Mononuclear cell (primary cell): Measurements from ENCODE around the gene ZNF326. TPM values are rescaled to one million over a fixed set of nuclear protein-coding genes. Genes with fewer than 3 reads are reported as not detected.
"Not testable (repeated sequence)": the region's sequence is repeated elsewhere in the genome, so short reads cannot be mapped to it uniquely, and the experiment has no call there.

Experiments
- H3K27me3 ChIP-seq: 2 replicates; pipeline ENCODE4 v1.6.0; 2011; ENCODE audit warnings: low read length, control low read depth; ENCODE audit not compliant: insufficient read depth
- H3K4me1 ChIP-seq: 2 replicates; pipeline ENCODE4 v1.5.1; 2011; ENCODE audit warnings: mild to moderate bottlenecking, low read length, control low read depth; ENCODE audit not compliant: insufficient read depth
- H3K4me3 ChIP-seq: 2 replicates; pipeline ENCODE4 v1.5.1; 2011; ENCODE audit warnings: mild to moderate bottlenecking, low read length, moderate library complexity
- H3K9me3 ChIP-seq: 2 replicates; pipeline ENCODE4 v1.5.1; 2011; ENCODE audit warnings: low read depth, mild to moderate bottlenecking, control low read depth, low read length
- total RNA-seq: library from RNA; depleted of rRNA; stranded (reverse); fragments of >200 nt; gene quantifications from one replicate; pipeline ENCODE4 v1.2.3, GENCODE V29; 2012

ZNF326 gene
- total RNA-seq, 1 donor: 54.2 TPM

DNA sequence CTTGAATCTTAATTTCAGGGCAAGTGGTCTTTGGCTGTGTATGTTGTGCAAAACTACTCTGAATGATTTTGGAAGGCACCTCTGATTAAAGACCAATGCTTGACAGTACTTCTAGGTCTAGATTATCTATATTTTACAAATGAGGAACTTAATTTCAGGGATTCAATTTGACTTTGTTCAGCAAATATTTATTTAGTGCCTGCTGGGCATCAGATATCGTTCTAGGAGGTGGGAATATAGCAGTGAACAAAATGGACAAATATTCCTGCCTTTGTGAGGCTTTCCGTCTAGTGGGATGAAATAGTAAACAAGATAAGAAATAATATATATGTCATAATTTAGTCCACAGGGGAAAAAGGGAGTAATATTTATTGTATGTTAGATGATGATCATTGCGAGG, 4.7 kb downstream of the ZNF326 start:
- H3K9me3 ChIP-seq: no peaks in the 10 kb centered on the region
- H3K4me1 ChIP-seq: peaks cover 16% of the 10 kb centered on the region
- no peaks in the 10 kb centered on the region for H3K27me3 ChIP-seq
- H3K4me3 ChIP-seq: no peak overlapping the region

DNA sequence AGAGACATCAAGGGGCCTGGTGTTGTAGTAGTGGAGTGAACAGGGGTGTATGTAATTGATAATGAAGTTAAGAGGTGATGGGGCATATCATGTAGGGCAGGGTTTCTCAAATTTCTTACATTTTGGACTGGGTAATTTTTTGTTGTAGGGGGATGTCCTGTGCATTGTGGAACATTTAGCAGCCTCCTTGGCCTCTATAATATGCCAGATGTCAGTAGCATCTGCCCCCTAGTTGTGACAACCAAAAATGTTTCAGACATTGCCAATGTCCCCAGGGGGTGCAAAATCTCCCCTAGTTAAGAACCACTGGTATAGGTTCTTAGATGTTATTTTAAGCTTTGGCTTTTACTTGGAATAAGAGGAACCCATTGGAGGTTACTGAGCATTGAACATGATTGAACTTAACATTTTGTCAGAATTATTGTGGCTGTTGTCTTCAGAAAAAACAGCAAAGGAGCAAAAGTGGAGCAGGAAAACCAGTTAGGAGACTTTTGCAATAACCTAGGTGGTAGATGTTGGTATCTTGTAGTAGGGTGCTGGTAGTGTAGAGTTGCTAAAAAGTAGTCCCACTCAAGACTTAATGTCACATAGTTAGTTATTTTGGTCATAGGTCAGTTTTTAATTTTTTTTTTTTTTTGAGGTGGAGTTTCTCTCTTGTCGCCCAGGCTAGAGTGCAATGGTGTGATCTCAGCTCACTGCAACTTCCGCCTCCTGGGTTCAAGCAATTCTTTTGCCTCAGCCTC, 6.2 kb downstream of the ZNF326 start:
- H3K4me3 ChIP-seq: no peak overlapping the region
- no peaks in the 10 kb centered on the region for H3K9me3 ChIP-seq
- H3K27me3 ChIP-seq: no peaks in the 10 kb centered on the region
- peaks cover 14% of the 10 kb centered on the region for H3K4me1 ChIP-seq

DNA sequence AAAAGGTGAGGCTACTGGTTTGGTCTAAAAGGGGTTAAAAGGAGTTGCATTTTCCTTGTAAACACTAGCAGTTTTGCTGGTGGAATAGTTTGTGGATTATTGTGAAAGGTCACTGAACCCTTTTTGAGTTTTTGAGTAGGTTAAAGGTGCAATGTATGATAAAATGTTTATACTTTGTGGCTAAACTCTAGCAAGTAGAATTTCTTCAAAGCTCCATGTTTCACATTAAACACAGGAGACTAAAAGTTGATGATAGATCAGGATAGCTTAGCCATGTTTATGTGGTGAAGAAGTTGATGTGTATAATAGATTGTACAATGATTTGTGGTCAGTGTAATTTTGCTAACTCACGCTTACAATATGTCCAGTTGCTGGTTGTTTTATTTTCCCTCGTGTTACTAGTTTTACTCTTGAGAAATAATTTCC, 13.1 kb downstream of the ZNF326 start:
- H3K9me3 ChIP-seq: no peaks in the 10 kb centered on the region
- no peak overlapping the region for H3K4me3 ChIP-seq
- H3K27me3 ChIP-seq: no peaks in the 10 kb centered on the region
- H3K4me1 ChIP-seq: no peaks in the 10 kb centered on the region

DNA sequence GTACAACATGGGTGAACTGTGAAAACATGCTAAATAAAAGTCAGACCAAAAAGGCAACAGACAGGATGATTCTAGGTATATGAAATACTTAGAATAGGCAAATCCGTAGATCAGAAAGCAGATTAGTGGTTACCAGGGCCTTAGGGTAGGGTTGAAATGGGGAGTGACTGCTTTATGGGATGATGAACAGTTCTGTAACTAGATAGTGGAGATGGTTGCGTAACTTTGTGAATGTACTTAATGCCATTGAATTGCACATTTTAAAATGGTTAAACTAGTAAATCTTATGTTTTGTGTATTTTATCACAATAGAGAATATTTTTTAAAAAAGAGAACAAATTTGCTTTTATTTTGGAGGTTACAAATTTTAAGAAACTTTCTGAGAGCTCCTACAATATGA, 17.4 kb downstream of the ZNF326 start:
- no peaks in the 10 kb centered on the region for H3K9me3 ChIP-seq
- no peaks in the 10 kb centered on the region for H3K27me3 ChIP-seq
- H3K4me1 ChIP-seq: no peaks in the 10 kb centered on the region

DNA sequence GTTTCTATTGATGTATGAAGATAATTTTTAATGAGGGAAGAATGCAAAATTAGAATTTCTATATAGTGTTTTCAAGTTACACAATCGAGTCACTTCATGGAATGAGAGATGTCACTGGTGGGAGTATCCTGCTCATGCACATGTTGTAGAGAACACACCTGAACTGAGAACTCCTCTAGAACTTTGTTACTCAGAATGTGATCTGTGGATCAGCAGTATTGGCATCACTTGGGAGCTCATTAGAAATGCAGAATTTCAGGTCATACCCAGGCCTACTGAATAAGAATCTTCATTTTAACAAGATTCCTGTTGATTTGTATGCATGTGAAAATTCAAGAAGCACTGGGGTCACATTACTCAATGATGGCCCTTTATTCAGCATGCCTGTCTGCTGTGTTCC, 28.8 kb downstream of the ZNF326 start:
- Histone ChIP-seq H3K9me3 (no peaks in the 10 kb centered on the region), H3K4me1 (no peaks in the 10 kb centered on the region), H3K27me3 (no peaks in the 10 kb centered on the region), H3K4me3 (no peak overlapping the region)

More for the DNA sequence above, 17.4 kb downstream of the ZNF326 start:
- H3K4me3 ChIP-seq: no peak overlapping the region

DNA sequence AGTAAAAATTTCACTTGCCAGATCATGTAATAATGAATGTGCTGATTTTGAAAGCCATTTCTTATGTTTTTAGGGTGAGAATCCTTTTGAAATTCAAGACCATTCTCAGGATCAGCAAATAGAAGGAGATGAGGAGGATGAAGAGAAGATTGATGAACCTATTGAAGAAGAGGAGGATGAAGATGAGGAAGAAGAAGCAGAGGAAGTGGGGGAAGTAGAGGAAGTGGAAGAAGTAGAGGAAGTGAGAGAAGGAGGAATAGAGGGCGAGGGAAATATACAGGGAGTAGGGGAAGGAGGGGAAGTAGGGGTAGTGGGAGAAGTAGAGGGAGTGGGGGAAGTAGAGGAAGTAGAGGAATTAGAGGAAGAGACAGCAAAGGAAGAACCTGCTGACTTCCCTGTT, 32.4 kb downstream of the ZNF326 start:
- Histone ChIP-seq H3K27me3 (no peaks in the 10 kb centered on the region), H3K4me3 (no peak overlapping the region), H3K9me3 (no peaks in the 10 kb centered on the region), H3K4me1 (no peaks in the 10 kb centered on the region)

DNA sequence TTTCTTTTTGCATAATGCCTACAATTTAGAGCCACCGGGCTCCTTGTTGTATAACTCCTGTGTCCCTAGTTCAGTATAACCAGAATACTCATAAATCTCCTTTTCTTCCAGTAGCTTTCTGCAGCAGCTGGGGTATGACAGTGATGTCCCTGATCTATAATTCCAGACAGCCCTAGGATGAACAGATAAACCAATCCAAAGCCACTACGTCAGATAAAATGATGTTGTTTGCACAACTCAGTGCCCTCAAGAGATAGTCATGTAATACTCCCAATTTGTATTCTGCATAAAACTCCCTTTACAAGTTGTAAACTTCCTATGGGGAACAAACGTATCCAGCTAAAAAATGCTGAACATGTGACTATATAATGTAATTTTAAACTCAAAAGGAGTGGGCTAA, 44.7 kb downstream of the ZNF326 start:
- Histone ChIP-seq H3K4me1 (no peaks in the 10 kb centered on the region), H3K9me3 (no peaks in the 10 kb centered on the region), H3K4me3 (no peak overlapping the region), H3K27me3 (no peaks in the 10 kb centered on the region)

DNA sequence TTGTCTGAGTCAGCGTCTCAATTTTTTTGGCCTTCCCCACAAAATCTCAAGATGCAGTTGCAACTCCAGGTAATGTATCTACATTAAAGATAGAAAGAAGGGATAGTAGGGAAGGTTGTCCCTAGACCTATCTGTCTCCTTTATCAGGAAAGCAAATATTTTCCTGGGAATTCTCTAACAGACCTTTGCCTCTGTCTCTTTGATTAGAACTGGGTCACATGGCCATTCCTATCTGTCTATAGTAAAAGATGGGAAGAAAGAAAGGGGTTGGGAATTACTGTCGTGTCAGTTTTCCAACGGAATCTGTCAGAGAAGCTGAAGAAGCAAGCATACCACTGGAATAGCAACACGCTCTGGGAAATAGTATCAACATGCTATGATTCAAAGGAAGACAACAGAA, 48.7 kb downstream of the ZNF326 start:
- Histone ChIP-seq H3K4me1 (no peaks in the 10 kb centered on the region), H3K9me3 (no peaks in the 10 kb centered on the region), H3K27me3 (no peaks in the 10 kb centered on the region), H3K4me3 (no peak overlapping the region)

DNA sequence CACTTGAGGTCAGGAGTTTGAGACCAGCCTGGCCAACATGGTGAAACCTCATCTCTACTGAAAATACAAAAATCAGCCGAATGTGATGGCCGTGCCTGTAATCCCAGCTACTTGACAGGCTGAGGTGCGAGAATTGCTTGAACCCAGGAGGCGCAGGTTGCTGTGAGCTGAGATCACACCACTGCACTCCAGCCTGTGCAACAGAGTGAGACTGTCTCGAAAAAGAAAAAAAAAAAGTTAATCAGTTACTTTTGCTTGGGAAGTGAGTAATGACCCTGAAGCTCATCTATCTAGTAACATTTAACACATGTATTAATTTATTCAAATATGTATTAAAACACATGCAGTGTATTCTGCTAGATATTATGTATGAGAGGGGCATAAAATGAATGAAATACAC, 49.4 kb downstream of the ZNF326 start:
- no peaks in the 10 kb centered on the region for H3K9me3 ChIP-seq
- no peaks in the 10 kb centered on the region for H3K27me3 ChIP-seq
- no peak overlapping the region for H3K4me3 ChIP-seq
- H3K4me1 ChIP-seq: no peaks in the 10 kb centered on the region

DNA sequence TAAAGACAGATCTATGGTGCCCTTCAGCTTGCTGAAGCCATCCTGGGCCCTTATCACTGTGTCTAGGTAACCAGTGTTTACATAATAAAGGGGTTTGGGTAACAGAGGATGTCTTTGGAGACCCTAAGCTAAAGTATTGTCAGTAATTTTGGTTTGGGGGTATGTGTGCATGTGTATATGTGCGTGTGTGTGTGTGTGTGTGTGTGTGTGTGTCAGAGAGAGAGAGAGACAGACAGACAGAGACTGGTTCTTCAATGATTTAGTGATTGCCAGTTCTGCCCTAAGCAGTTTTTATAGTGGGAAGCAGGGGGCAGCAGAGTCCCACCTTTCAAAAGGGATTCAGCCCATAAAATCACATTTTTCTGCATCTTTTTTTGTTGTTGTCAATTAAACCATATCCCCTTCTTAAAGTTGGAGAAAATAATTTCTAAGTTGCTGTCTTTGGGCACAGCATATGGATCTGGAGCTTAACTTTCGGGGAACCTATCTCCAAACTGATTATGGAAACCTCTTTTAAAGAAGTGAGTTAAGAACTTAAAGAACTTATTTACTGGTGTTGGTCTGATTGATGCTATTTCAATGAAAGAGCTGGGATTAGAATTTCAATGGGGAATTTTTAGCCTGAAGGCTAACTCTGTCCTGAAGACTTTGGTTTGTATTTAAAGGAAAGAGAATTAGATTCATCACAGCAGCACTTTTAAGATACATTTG, 51.1 kb downstream of the ZNF326 start:
- Histone ChIP-seq H3K9me3 (no peaks in the 10 kb centered on the region), H3K4me3 (no peak overlapping the region), H3K4me1 (no peaks in the 10 kb centered on the region), H3K27me3 (no peaks in the 10 kb centered on the region)

DNA sequence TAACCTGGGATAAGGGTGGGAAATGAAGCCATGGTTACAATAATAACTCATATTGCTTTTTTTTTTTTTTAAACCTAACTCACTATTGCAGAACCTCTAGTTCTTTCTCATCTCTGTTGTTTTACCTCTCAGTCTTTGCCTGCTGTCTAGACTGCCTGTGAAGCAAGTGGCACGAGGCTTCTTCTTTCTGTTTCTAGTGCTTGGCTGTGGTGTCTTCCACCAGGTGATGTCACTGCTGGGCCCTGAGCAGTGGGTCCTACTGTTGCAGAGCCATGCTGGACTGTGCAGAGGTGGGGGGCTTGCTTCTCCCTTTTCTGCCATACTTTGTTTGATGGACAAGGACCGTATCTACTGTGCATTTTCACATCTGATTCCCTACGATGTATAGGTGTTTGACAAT, 51.7 kb downstream of the ZNF326 start:
- no peak overlapping the region for H3K4me3 ChIP-seq
- H3K9me3 ChIP-seq: no peaks in the 10 kb centered on the region
- no peaks in the 10 kb centered on the region for H3K27me3 ChIP-seq
- H3K4me1 ChIP-seq: no peaks in the 10 kb centered on the region

DNA sequence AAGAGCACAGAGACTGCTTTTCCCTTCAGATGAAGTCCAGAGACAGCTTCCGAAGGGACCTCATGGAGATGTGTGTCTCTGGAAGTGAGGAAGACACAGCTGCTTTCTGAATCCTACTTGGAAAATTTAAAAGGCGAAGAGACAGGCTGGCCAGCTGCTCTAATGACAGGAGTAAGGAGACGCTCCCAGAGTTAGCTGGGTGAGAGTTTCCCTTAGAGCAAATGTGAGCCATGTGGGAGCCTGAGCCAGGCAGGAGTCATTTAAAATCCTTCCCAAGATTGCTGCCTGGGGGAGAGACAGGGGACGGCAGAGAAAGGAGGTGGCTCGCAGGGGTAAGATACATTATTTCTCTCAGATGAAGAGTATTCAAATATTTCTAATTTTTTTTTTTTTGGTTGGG, 53.1 kb downstream of the ZNF326 start:
- Histone ChIP-seq H3K9me3 (no peaks in the 10 kb centered on the region), H3K27me3 (no peaks in the 10 kb centered on the region), H3K4me3 (no peak overlapping the region), H3K4me1 (no peaks in the 10 kb centered on the region)

DNA sequence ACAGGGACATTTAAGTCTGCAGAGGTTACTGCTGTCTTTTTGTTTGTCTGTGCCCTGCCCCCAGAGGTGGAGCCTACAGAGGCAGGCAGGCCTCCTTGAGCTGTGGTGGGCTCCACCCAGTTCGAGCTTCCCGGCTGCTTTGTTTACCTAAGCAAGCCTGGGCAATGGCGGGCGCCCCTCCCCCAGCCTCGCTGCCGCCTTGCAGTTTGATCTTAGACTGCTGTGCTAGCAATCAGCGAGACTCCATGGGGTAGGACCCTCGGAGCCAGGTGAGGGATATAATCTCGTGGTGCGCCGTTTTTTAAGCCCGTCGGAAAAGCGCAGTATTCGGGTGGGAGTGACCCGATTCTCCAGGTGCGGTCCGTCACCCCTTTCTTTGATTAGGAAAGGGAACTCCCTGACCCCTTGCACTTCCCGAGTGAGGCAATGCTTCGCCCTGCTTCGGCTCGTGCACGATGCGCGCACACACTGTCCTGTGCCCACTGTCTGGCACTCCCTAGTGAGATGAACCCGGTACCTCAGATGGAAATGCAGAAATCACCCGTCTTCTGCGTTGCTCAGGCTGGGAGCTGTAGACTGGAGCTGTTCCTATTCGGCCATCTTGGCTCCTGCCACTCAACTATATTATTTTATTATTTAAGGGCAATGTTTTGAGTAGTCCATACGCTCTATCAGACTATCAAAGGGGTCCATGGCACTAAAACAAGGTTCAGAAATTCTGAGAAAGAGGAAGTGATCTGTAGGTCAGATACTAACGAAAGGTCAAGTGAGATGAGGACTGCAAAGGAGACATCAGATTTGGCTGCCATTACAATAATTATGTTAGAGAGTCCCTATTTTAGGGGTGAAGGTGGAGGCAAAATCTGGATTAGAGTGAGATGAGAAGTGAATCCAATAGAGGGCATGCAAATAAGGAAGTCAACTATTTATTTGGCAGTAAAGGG, 68.1 kb downstream of the ZNF326 start:
- not testable (repeated sequence) for H3K9me3 ChIP-seq, H3K4me3 ChIP-seq, H3K4me1 ChIP-seq, H3K27me3 ChIP-seq

DNA sequence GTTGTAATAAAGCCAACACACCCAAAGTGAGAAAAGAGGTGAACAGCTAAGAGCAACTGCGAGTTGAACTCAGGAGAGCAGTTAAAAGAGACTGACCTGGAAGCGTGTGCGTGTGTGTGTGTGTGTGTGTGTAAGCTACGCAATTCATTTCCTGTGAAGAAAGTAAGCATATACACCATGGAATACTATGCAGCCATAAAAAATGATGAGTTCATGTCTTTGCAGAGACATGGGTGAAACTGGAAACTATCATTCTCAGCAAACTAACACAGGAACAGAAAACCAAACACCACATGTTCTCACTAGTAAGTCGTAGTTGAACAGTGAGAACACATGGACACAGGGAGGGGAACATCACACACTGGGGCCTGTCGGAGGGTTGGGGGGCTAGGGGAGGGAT, 69.2 kb downstream of the ZNF326 start:
- H3K4me3 ChIP-seq, H3K4me1 ChIP-seq, H3K9me3 ChIP-seq, H3K27me3 ChIP-seq: not testable (repeated sequence)
